ENCODE data around the gene CMTM3.

DNA sequence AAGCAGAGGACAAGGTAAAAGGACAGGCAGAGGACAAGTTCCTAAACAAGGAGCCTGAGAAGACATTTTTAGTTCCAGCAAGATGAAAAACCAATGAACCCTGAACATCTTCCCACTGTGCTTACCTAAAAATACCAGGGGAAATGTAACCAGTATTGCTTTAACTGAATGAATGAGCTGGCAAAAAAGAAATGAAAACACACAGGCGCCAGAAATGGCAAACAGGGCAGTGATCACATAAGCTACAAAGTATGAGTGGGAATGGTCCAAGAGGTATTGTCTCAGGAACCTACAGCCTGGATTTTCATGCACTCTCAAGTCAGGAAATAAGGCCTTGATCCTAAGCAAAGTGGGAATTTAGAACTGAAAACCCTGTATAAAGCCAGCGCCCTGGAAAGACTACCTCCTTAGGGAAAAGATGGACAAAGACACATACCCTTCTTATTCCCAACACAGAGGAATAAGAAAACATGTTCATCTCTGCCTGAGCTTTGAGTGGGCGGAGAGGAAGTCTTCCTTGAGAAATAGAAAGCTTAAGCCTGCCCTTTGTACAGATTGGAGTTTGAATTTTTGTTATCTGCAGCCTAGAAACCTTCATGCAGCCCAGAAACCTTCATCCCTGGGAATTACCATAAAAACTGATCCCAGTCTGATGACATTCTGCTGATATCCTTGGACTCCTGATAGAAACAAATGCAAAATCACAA is 23.1 kb upstream of the CMTM3 start:
- TF ChIP-seq, protein P1, sequence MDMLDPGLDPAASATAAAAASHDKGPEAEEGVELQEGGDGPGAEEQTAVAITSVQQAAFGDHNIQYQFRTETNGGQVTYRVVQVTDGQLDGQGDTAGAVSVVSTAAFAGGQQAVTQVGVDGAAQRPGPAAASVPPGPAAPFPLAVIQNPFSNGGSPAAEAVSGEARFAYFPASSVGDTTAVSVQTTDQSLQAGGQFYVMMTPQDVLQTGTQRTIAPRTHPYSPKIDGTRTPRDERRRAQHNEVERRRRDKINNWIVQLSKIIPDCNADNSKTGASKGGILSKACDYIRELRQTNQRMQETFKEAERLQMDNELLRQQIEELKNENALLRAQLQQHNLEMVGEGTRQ (IDR thresholded peaks at IDR 0.05; ENCODE audit: borderline replicate concordance, low read depth, low read length): no peak
- TF ChIP-seq, protein P2, sequence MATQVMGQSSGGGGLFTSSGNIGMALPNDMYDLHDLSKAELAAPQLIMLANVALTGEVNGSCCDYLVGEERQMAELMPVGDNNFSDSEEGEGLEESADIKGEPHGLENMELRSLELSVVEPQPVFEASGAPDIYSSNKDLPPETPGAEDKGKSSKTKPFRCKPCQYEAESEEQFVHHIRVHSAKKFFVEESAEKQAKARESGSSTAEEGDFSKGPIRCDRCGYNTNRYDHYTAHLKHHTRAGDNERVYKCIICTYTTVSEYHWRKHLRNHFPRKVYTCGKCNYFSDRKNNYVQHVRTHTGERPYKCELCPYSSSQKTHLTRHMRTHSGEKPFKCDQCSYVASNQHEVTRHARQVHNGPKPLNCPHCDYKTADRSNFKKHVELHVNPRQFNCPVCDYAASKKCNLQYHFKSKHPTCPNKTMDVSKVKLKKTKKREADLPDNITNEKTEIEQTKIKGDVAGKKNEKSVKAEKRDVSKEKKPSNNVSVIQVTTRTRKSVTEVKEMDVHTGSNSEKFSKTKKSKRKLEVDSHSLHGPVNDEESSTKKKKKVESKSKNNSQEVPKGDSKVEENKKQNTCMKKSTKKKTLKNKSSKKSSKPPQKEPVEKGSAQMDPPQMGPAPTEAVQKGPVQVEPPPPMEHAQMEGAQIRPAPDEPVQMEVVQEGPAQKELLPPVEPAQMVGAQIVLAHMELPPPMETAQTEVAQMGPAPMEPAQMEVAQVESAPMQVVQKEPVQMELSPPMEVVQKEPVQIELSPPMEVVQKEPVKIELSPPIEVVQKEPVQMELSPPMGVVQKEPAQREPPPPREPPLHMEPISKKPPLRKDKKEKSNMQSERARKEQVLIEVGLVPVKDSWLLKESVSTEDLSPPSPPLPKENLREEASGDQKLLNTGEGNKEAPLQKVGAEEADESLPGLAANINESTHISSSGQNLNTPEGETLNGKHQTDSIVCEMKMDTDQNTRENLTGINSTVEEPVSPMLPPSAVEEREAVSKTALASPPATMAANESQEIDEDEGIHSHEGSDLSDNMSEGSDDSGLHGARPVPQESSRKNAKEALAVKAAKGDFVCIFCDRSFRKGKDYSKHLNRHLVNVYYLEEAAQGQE (IDR thresholded peaks at IDR 0.05; ENCODE audit: low read depth, low read length): no peak
- TF ChIP-seq RXRA (IDR thresholded peaks at IDR 0.05; ENCODE audit: borderline replicate concordance, low read depth): no peak

All from SK-N-SH (cell line).